Kidney epithelial cell (primary cell): ENCODE results near the gene CCDC88B. TPM values are rescaled to one million over a fixed set of nuclear protein-coding genes. Genes with fewer than 3 reads are reported as not detected.

ENCODE experiments used
- DNase-seq: peaks from one replicate; pipeline ENCODE4 v3.0.0-alpha.2; 2010; ENCODE audit warnings: low read depth
- H3K27me3 ChIP-seq: 2 replicates; pipeline ENCODE4 v1.6.0; 2011; ENCODE audit warnings: low read length; ENCODE audit not compliant: control insufficient read depth, insufficient read depth
- H3K36me3 ChIP-seq: 2 replicates; pipeline ENCODE4 v1.5.1; 2011; ENCODE audit warnings: low read length; ENCODE audit not compliant: control insufficient read depth, insufficient read depth
- H3K4me3 ChIP-seq: 2 replicates; pipeline ENCODE4 v1.5.1; 2011; ENCODE audit warnings: low read depth, mild to moderate bottlenecking, control low read depth, low read length
- total RNA-seq: library from RNA; depleted of rRNA; stranded (reverse); fragments of >200 nt; gene quantifications from 2 replicates; pipeline ENCODE4 v1.2.3, GENCODE V29; 2015
- TF ChIP-seq, protein P1 (sequence below): IDR thresholded peaks from 2 replicates; pipeline ENCODE4 v1.5.1; 2011; ENCODE audit warnings: mild to moderate bottlenecking, moderate library complexity, low read length, control low read depth, inconsistent platforms; ENCODE audit not compliant: insufficient read depth, poor library complexity, severe bottlenecking

CCDC88B gene
- total RNA-seq, 1 donor from 2014 or later = 1.3 TPM

- no peak for DNase-seq
- H3K36me3 ChIP-seq = no peaks in the 10 kb centered on the region
- H3K4me3 ChIP-seq = no peak overlapping the region
- no peaks in the 10 kb centered on the region for H3K27me3 ChIP-seq
- TF ChIP-seq, protein P1, sequence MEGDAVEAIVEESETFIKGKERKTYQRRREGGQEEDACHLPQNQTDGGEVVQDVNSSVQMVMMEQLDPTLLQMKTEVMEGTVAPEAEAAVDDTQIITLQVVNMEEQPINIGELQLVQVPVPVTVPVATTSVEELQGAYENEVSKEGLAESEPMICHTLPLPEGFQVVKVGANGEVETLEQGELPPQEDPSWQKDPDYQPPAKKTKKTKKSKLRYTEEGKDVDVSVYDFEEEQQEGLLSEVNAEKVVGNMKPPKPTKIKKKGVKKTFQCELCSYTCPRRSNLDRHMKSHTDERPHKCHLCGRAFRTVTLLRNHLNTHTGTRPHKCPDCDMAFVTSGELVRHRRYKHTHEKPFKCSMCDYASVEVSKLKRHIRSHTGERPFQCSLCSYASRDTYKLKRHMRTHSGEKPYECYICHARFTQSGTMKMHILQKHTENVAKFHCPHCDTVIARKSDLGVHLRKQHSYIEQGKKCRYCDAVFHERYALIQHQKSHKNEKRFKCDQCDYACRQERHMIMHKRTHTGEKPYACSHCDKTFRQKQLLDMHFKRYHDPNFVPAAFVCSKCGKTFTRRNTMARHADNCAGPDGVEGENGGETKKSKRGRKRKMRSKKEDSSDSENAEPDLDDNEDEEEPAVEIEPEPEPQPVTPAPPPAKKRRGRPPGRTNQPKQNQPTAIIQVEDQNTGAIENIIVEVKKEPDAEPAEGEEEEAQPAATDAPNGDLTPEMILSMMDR = no peak
These were observed 32.0 kb downstream of the CCDC88B start for GRCh38 chr11:64372021-64372420.

DNA sequence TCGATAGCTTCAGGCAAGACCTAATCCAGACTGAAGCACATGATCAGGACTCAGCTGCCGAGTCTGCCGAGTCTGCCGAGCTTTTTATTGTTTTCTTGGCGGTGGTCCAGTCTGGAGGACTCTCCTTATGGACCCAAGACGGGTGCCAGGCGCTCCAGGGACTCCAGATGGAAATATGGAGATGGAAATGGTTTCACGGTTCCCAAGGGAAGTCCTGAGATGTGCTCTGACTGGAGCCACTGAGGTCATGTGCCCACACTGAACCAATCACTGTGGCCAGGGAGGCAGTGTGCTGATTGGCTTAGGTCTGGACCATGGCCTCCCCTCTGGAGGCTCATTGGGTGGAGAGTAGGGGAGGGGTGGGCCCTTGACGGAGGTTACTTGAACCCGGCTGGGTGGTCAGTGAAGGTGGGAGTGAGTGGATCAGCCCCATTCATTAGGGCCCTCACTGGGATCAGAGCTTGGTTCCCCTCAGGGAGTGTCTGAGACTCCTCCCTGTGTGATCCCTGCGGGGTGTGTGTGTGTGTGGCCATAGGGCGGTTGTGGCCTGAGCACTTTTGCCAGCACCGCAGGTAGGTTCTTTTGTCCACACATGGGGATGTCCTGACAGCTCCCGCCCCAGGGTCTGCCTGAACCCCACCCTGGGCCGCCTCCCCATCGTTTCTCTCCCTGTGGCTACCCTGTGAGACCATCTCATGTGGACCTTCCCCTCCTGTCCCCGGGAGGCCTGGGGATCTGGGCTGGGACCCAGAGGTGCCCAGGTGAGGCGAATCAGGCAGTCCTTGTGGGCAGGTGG is 33.0 kb downstream of the CCDC88B start:
- Histone ChIP-seq H3K4me3 (no peak overlapping the region), H3K36me3 (no peaks in the 10 kb centered on the region), H3K27me3 (no peaks in the 10 kb centered on the region)
- TF ChIP-seq, protein P1 = no peak
- no peak for DNase-seq

DNA sequence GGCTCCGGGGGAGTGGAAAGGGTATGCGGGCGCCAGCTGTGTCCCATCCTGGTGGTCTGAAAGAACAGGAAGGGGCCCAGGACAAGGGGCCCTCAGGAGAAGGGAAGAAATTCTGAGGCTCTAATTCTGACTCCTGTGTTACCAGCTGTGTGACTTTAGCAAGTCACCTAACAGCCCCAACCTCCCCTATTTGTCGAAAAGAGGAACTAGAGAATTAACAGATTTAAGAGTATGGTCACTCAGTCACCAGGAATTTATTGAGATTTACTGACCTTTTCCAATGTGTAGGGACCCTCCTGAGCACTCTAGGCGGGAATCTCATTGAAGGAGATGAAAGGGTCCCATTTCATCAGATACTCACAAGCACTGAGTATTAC is 33.6 kb downstream of the CCDC88B start:
- H3K4me3 ChIP-seq = no peak overlapping the region
- H3K36me3 ChIP-seq = no peaks in the 10 kb centered on the region
- H3K27me3 ChIP-seq = peaks cover under 1% of the 10 kb centered on the region
- no peak for DNase-seq
- TF ChIP-seq, protein P1 = no peak

DNA sequence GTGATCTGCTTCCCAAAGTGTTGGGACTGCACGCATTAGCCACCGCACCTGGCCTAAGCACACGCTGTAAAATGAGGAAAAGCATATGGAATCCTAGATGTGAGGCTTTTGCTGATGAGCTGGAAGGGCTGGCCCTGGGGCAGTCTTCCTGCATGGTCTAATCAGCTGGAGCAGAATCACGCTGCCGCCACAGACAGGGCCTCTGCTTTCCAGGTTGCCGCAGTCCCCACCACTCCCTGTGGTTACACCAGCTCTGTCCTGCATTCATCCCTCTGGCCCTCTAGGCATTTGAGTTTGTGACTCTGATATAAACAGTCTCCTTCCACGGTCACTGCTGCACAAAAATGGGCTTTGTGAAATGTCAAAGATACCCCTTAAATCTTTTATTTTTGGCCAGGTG is 36.1 kb downstream of the CCDC88B start:
- Histone ChIP-seq H3K36me3 (no peaks in the 10 kb centered on the region), H3K4me3 (no peak overlapping the region), H3K27me3 (peaks cover 9% of the 10 kb centered on the region)
- DNase-seq = no peak
- TF ChIP-seq, protein P1 = no peak

- Histone ChIP-seq H3K4me3 (no peak overlapping the region), H3K36me3 (no peaks in the 10 kb centered on the region)
These were observed 38.4 kb downstream of the CCDC88B start for GRCh38 chr11:64378335-64378880.

More at GRCh38 chr11:64378335-64378880, 38.4 kb downstream of the CCDC88B start:
- TF ChIP-seq, protein P1 = no peak
- H3K27me3 ChIP-seq = peaks cover 13% of the 10 kb centered on the region
- DNase-seq = no peak
